H9 (cell line): ENCODE measurements around the gene TSSK2. TPM values are rescaled to one million over a fixed set of nuclear protein-coding genes. Genes with fewer than 3 reads are reported as not detected.

Source experiments
- DNase-seq: peaks from one replicate; pipeline ENCODE4 v3.0.0-alpha.2; 2017
- H2AFZ ChIP-seq: one replicate; pipeline ENCODE4 v1.6.1; 2013; ENCODE audit warnings: mild to moderate bottlenecking, low read length, control low read depth, moderate library complexity
- H2AK5ac ChIP-seq: 2 replicates; pipeline ENCODE4 v1.6.1; 2013; ENCODE audit warnings: low read length, control low read depth, mixed read lengths; ENCODE audit not compliant: insufficient read length
- H2BK120ac ChIP-seq: one replicate; pipeline ENCODE4 v1.6.1; 2013; ENCODE audit warnings: low read depth, mild to moderate bottlenecking, low read length, control low read depth, inconsistent platforms; ENCODE audit not compliant: poor library complexity, severe bottlenecking
- H2BK12ac ChIP-seq: 2 replicates; pipeline ENCODE4 v1.6.1; 2013; ENCODE audit warnings: low read length, control low read depth, mixed read lengths, low read depth; ENCODE audit not compliant: insufficient read length
- H2BK15ac ChIP-seq: 2 replicates; pipeline ENCODE4 v1.6.1; 2013; ENCODE audit warnings: low read depth, low read length, control low read depth
- H2BK20ac ChIP-seq: one replicate; pipeline ENCODE4 v1.6.1; 2013; ENCODE audit warnings: low read depth, mild to moderate bottlenecking, low read length, control low read depth, inconsistent platforms; ENCODE audit not compliant: poor library complexity, severe bottlenecking
- H2BK5ac ChIP-seq: 2 replicates; pipeline ENCODE4 v1.6.1; 2013; ENCODE audit warnings: low read length, control low read depth, mixed read lengths; ENCODE audit not compliant: insufficient read length
- H3K14ac ChIP-seq: 2 replicates; pipeline ENCODE4 v1.6.1; 2013; ENCODE audit warnings: low read length, control low read depth; ENCODE audit not compliant: insufficient read depth
- H3K18ac ChIP-seq: 2 replicates; pipeline ENCODE4 v1.6.1; 2013; ENCODE audit warnings: low read depth, mild to moderate bottlenecking, mixed read lengths, low read length, control low read depth; ENCODE audit not compliant: insufficient read length
- H3K23ac ChIP-seq: 2 replicates; pipeline ENCODE4 v1.6.1; 2013; ENCODE audit warnings: low read length, control low read depth, mixed read lengths, low read depth; ENCODE audit not compliant: insufficient read length
- H3K23me2 ChIP-seq: 2 replicates; pipeline ENCODE4 v1.6.1; 2013; ENCODE audit warnings: low read depth, mild to moderate bottlenecking, mixed read lengths, low read length, control low read depth; ENCODE audit not compliant: insufficient read length, poor library complexity, severe bottlenecking
- H3K27ac ChIP-seq: 2 replicates; pipeline ENCODE4 v1.5.1; 2013; ENCODE audit warnings: low read length, control low read depth, mixed read lengths, low read depth; ENCODE audit not compliant: insufficient read length
- H3K27me3 ChIP-seq: 2 replicates; pipeline ENCODE4 v1.6.1; 2013; ENCODE audit warnings: low read length, control low read depth, inconsistent platforms; ENCODE audit not compliant: insufficient read depth
- H3K4ac ChIP-seq: 2 replicates; pipeline ENCODE4 v1.6.1; 2013; ENCODE audit warnings: low read depth, mild to moderate bottlenecking, control low read depth, inconsistent platforms, low read length, moderate library complexity
- H3K4me1 ChIP-seq: 2 replicates; pipeline ENCODE4 v1.6.1; 2013; ENCODE audit warnings: low read length, control low read depth, inconsistent platforms; ENCODE audit not compliant: insufficient read depth
- H3K4me2 ChIP-seq: 2 replicates; pipeline ENCODE4 v1.6.1; 2013; ENCODE audit warnings: low read length, control low read depth, mixed read lengths; ENCODE audit not compliant: insufficient read length, insufficient read depth
- H3K56ac ChIP-seq: 2 replicates; pipeline ENCODE4 v1.6.1; 2013; ENCODE audit warnings: low read depth, mild to moderate bottlenecking, mixed read lengths, low read length, control low read depth; ENCODE audit not compliant: insufficient read length
- H3K79me1 ChIP-seq: 2 replicates; pipeline ENCODE4 v1.6.1; 2013; ENCODE audit warnings: low read depth, mild to moderate bottlenecking, moderate library complexity, low read length, control low read depth, inconsistent platforms; ENCODE audit not compliant: insufficient read depth, poor library complexity, severe bottlenecking
- H3K79me2 ChIP-seq: 2 replicates; pipeline ENCODE4 v1.6.1; 2013; ENCODE audit warnings: low read length, control low read depth, inconsistent platforms; ENCODE audit not compliant: insufficient read depth
- H3K9ac ChIP-seq: 2 replicates; pipeline ENCODE4 v1.6.1; 2013; ENCODE audit warnings: low read length, control low read depth, mixed read lengths; ENCODE audit not compliant: insufficient read length; ENCODE audit errors: extremely low read depth
- H3K9me3 ChIP-seq: one replicate; pipeline ENCODE4 v1.6.1; 2013; ENCODE audit warnings: low read depth, low read length, inconsistent platforms; ENCODE audit not compliant: control insufficient read depth
- H3T11ph ChIP-seq: one replicate; pipeline ENCODE4 v1.6.1; 2013; ENCODE audit warnings: mild to moderate bottlenecking, low read length, control low read depth, inconsistent platforms
- H4K20me1 ChIP-seq: one replicate; pipeline ENCODE4 v1.6.1; 2013; ENCODE audit not compliant: control insufficient read depth, insufficient read length, insufficient read depth
- H4K5ac ChIP-seq: 2 replicates; pipeline ENCODE4 v1.6.1; 2013; ENCODE audit warnings: low read depth, mild to moderate bottlenecking, mixed read lengths, low read length, control low read depth; ENCODE audit not compliant: insufficient read length
- H4K8ac ChIP-seq: replicated peaks from 2 replicates; pipeline ENCODE4 v1.6.1; 2013; ENCODE audit warnings: low read length, control low read depth, mixed read lengths, low read depth; ENCODE audit not compliant: insufficient read length
- H4K91ac ChIP-seq: 2 replicates; pipeline ENCODE4 v1.6.1; 2013; ENCODE audit warnings: low read depth, mild to moderate bottlenecking, moderate library complexity, mixed read lengths, low read length, control low read depth; ENCODE audit not compliant: insufficient read length
- H3K27ac Mint-ChIP-seq, 3 experiments: 2 replicates in 2 of 3; 3 replicates in 1 of 3; pipeline ENCODE4 v1.8.0; 2020 to 2021; ENCODE audit warnings: mixed read lengths in 3 of 3, mild to moderate bottlenecking in 1 of 3, moderate library complexity in 1 of 3
- H3K27me3 Mint-ChIP-seq: 2 replicates; pipeline ENCODE4 v1.8.0; 2021; ENCODE audit warnings: low read depth, mild to moderate bottlenecking, moderate library complexity, mixed read lengths
- H3K36me3 Mint-ChIP-seq, 3 experiments: 2 replicates in 2 of 3; 3 replicates in 1 of 3; pipeline ENCODE4 v1.8.0; 2020 to 2021; ENCODE audit warnings: low read depth in 3 of 3, mixed read lengths in 3 of 3; ENCODE audit not compliant: insufficient read depth in 1 of 3
- H3K4me1 Mint-ChIP-seq, 2 experiments: 2 replicates each; pipeline ENCODE4 v1.8.0; 2020; ENCODE audit warnings: mixed read lengths in 2 of 2
- H3K4me3 Mint-ChIP-seq, 2 experiments: 2 replicates in 1 of 2; 3 replicates in 1 of 2; pipeline ENCODE4 v1.8.0; 2020 to 2021; ENCODE audit warnings: mild to moderate bottlenecking in 2 of 2, mixed read lengths in 2 of 2, moderate library complexity in 1 of 2
- H3K9me3 Mint-ChIP-seq, 2 experiments: 2 replicates in 1 of 2; 3 replicates in 1 of 2; pipeline ENCODE4 v1.8.0; 2020; ENCODE audit warnings: mild to moderate bottlenecking in 2 of 2, mixed read lengths in 2 of 2, moderate library complexity in 1 of 2
- CTCF ChIP-seq: fragments of 200-600 bp; sonication (generic); conservative IDR thresholded peaks from 3 replicates; pipeline ENCODE4 v1.8.0; 2021; ENCODE audit warnings: antibody characterized with exemption, mild to moderate bottlenecking
- WGBS: extraction: QIAGEN DNeasy Blood & Tissue Kit; methylation state at CpG from one replicate; pipeline ENCODE4 v1.1.7; 2013; ENCODE audit warnings: missing lambda C conversion rate, low lambda C conversion rate, mixed read lengths; ENCODE audit not compliant: insufficient read length; ENCODE audit errors: extremely low coverage; 5-methylcytosine and 5-hydroxymethylcytosine counted together
- total RNA-seq: library from RNA; stranded (reverse); gene quantifications from 2 replicates; pipeline ENCODE4 v1.2.1, GENCODE V29; 2021

The TSSK2 gene
- total RNA-seq, 1 experiment from 2014 or later = not detected

DNA sequence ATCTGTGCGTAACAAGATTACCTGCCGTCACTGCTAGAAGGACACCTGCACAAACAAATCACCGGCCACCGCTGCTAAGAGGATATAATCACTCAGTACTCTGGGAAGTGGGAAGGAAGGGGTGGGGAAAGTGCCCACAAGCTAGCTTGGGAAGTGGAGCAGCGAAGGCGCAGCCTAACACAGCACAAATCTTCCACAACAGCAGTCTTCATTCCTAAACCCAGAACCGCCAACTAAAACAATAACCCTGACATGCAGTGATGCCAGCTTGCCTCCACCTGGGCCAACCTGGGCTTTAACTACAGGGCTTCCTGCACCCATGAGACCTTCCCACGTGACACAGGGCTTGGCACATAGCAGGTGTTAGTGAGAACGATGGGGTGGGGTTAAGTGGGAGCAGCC is 14.0 kb upstream of the TSSK2 start:
- Histone ChIP-seq H3K56ac (no peak overlapping the region), H3K4ac (no peak overlapping the region), H3K14ac (no peak overlapping the region), H3K27me3 (no peaks in the 10 kb centered on the region), H3K9ac (no peak overlapping the region), H4K20me1 (no peaks in the 10 kb centered on the region), H2BK120ac (no peak overlapping the region), H4K5ac (no peak overlapping the region), H3K4me2 (no peak overlapping the region), H2BK15ac (no peak overlapping the region), H3K4me1 (peaks cover 3% of the 10 kb centered on the region; the same call in 1 of the 2 replicates), H3K9me3 (no peaks in the 10 kb centered on the region), H3T11ph (no peak overlapping the region), H2AFZ (no peak overlapping the region), H2AK5ac (no peak overlapping the region), H3K23me2 (peaks cover 6% of the 10 kb centered on the region), H3K23ac (no peak overlapping the region), H3K18ac (no peak overlapping the region), H4K8ac (no peak overlapping the region), H4K91ac (no peak overlapping the region), H2BK20ac (no peak overlapping the region), H3K79me1 (peaks cover 11% of the 10 kb centered on the region), H3K79me2 (peaks cover 37% of the 10 kb centered on the region; the same call in 1 of the 2 replicates), H3K27ac (no peak overlapping the region), H2BK12ac (no peak overlapping the region), H2BK5ac (no peak overlapping the region)
- TF ChIP-seq CTCF = no peak
- Mint-ChIP-seq H3K4me1 (peaks cover 15 to 34% of the 10 kb centered on the region in 2 experiments), H3K4me3 (no peak overlapping the region), H3K9me3 (no peaks in the 10 kb centered on the region), H3K36me3 (peaks cover 0 to 4% (median 4%) of the 10 kb centered on the region in 3 experiments; a peak in 4 of 7 replicates), H3K27ac (0 out of 7 replicates have a peak overlapping the region, but pooled peaks of 1 of the 3 experiments have one; percentile 2), H3K27me3 (no peaks in the 10 kb centered on the region)
- WGBS = no CpG with 5 or more reads among the region's 9 CpGs
- no peak for DNase-seq
